ENCODE results near the gene GAD1.

- TF ChIP-seq CTCF (IDR thresholded peaks at IDR 0.05) (no peak), POLR2A (IDR thresholded peaks at IDR 0.05) (no peak), EP300 (IDR thresholded peaks at IDR 0.05) (no peak)
These were observed 14.4 kb downstream of the GAD1 start for GRCh38 chr2:170831115-170831514.

Data from sigmoid colon (tissue), 4 donors.